Breast epithelium (tissue), 4 donors: Measurements from ENCODE around the gene UBASH3B. TPM values are rescaled to one million over a fixed set of nuclear protein-coding genes. Genes with fewer than 3 reads are reported as not detected.

Source experiments
- DNase-seq, 2 donors: peaks; one replicate each; pipeline ENCODE4 v3.0.0-alpha.2; 2019; ENCODE audit warnings: low spot score in 2 of 2
- H3K27ac ChIP-seq, 2 donors: fragments of 200-600 bp; sonication (generic) in 1 of 2; one replicate each; pipeline ENCODE4 v1.5.1; 2016 to 2019; ENCODE audit warnings: mild to moderate bottlenecking in 1 of 2
- H3K27me3 ChIP-seq, 2 donors: fragments of 200-600 bp; sonication (generic) in 1 of 2; one replicate each; pipeline versions ENCODE4 v1.5.1 to v1.6.0; 2017 to 2019; ENCODE audit warnings: control low read depth in 1 of 2, mild to moderate bottlenecking in 1 of 2
- H3K36me3 ChIP-seq: fragments of 200-600 bp; one replicate; pipeline ENCODE4 v1.5.1; 2019
- H3K4me1 ChIP-seq, 2 donors: fragments of 200-600 bp; sonication (generic); one replicate each; pipeline ENCODE4 v1.5.1; 2016 to 2019; ENCODE audit warnings: control low read depth in 1 of 2
- H3K4me3 ChIP-seq, 3 donors: fragments of 200-600 bp; sonication (generic); 1 replicate in 2 of 3; 2 replicates in 1 of 3; pipeline ENCODE4 v1.5.1; 2016 to 2019; ENCODE audit warnings: mild to moderate bottlenecking in 3 of 3, moderate library complexity in 2 of 3
- H3K9me3 ChIP-seq, 2 donors: fragments of 200-600 bp; sonication (generic) in 1 of 2; one replicate each; pipeline ENCODE4 v1.5.1; 2016 to 2019; ENCODE audit warnings: control low read depth in 1 of 2
- POLR2A ChIP-seq: fragments of 450-650 bp; IDR thresholded peaks from one replicate; pipeline ENCODE4 v1.6.1; 2016; ENCODE audit warnings: antibody characterized with exemption, mild to moderate bottlenecking, moderate library complexity
- POLR2AphosphoS5 ChIP-seq, 3 donors: sonication (generic); formaldehyde crosslinking; IDR thresholded peaks; one replicate each; pipeline ENCODE4 v1.6.1; 2017; ENCODE audit warnings: antibody characterized with exemption in 3 of 3
- intact Hi-C: fragments of 100-400 bp; cut with DNase I; formaldehyde crosslinking; loops from one replicate; pipeline ENCODE4 v1.15.1; 2023; ENCODE audit warnings: low total_unique reads
- total RNA-seq, 3 donors: library from RNA; depleted of rRNA; stranded (reverse); fragments of >200 nt; gene quantifications; one replicate each; pipeline ENCODE4 v1.1.0, GENCODE V29; 2016
- TF ChIP-seq, protein P1 (sequence below), 3 donors: fragments of 450-650 bp; IDR thresholded peaks; one replicate each; pipeline ENCODE4 v1.5.1; 2016 to 2017; ENCODE audit warnings: antibody characterized with exemption in 3 of 3, mild to moderate bottlenecking in 3 of 3, moderate library complexity in 3 of 3

UBASH3B gene
- total RNA-seq, 3 donors from 2014 or later = 4.7 to 6.2 (median 4.8) TPM

DNA sequence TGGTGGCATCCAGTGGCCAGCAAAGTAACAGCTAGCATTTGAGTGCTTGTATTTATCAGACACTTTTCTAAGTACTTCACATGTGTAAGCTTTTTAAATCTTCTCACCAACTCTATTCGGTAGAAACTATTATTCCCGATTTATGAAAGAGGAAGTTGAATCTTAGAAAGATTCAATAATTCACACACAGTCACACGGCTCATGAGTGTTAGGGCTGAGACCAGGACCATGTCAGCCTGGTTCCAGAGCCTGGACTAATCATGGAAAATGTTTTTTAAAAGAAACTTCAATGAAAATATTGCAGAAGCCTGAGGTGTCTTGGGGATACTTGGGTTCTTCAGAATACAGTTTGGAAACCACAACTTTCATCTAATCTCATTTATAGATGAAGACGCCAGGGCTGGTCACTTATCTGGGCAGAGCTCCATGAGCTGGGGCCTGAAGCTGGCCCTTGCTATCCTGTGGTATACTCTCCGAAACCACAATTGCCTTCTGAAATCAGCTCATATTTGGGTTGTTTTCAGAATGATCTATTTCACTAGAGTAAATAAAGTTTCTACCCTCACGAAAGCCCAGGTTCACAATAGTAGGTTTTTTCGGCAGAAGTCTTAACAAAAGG lies 178.4 kb downstream of the UBASH3B start:
- no peak overlapping the region for H3K4me3 ChIP-seq
- no peak for DNase-seq
- no peaks in the 10 kb centered on the region for H3K4me1 ChIP-seq
- H3K36me3 ChIP-seq = no peaks in the 10 kb centered on the region
- H3K27me3 ChIP-seq = no peaks in the 10 kb centered on the region
- no peak overlapping the region for H3K27ac ChIP-seq
- no peak for TF ChIP-seq POLR2A
- TF ChIP-seq, protein P1, sequence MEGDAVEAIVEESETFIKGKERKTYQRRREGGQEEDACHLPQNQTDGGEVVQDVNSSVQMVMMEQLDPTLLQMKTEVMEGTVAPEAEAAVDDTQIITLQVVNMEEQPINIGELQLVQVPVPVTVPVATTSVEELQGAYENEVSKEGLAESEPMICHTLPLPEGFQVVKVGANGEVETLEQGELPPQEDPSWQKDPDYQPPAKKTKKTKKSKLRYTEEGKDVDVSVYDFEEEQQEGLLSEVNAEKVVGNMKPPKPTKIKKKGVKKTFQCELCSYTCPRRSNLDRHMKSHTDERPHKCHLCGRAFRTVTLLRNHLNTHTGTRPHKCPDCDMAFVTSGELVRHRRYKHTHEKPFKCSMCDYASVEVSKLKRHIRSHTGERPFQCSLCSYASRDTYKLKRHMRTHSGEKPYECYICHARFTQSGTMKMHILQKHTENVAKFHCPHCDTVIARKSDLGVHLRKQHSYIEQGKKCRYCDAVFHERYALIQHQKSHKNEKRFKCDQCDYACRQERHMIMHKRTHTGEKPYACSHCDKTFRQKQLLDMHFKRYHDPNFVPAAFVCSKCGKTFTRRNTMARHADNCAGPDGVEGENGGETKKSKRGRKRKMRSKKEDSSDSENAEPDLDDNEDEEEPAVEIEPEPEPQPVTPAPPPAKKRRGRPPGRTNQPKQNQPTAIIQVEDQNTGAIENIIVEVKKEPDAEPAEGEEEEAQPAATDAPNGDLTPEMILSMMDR (IDR thresholded peaks at IDR 0.05) = no peak
- no peak for TF ChIP-seq POLR2AphosphoS5 (IDR thresholded peaks at IDR 0.05)
- intact Hi-C loops = no loop called here
- no peaks in the 10 kb centered on the region for H3K9me3 ChIP-seq

DNA sequence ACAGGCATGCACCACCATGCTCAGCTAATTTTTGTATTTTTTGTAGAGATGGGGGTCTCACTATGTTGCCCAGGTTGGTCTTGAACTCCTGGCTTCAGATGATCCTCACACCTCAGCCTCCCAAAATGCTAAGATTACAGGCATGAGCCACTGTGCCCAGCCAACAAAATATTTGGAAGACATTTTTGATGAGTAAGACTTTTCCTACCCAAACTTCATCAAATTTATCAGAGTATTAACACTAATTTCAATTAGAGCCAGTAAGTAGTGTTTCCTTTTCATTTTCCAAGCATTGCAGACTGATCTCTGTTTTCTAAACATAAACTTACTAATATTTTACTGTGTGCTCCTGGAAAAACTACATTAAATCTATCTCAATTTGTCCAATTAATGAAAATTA lies 181.4 kb downstream of the UBASH3B start:
- no peak overlapping the region for H3K4me3 ChIP-seq

DNA sequence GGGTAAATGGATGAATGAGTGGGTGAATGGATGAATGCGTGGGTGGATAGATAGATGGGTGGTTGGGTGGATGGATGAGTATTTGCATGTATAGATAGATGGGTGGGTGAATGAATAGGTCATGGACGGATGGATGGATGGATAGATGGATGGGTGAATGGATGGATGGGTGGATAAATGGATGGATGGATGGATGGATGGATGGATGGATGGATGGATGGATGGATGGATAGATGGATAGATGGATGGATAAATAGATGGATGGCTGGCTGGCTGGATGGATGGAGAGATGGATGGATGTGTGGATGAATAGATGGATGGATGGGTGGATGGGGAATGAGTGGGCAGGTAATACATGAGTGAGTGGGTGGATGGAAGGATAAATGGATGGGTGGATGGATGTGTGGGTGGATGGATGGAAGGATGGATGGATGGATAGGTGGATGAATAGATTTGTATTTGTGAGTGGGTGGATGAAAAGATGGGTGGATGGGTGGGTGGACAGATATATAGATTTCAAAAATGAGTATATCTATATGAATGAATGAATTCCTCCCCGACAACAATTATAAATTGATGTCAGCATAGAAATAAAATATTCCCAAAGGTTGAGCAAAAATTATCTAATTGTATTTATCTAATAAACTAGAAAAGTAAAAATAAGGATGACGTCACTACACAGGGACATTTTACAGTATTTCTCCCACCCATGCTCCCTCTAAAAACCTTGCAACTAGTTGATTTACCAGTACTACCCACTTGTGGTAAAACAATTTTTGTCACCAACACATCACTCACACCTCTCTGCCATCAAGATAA lies 182.2 kb downstream of the UBASH3B start:
- H3K9me3 ChIP-seq = no peaks in the 10 kb centered on the region
- no peaks in the 10 kb centered on the region for H3K4me1 ChIP-seq
- H3K4me3 ChIP-seq = no peak overlapping the region
- H3K36me3 ChIP-seq = no peaks in the 10 kb centered on the region
- H3K27ac ChIP-seq = no peak overlapping the region
- DNase-seq = no peak
- no peaks in the 10 kb centered on the region for H3K27me3 ChIP-seq
- TF ChIP-seq POLR2A (no peak), POLR2AphosphoS5 (IDR thresholded peaks at IDR 0.05) (no peak)
- TF ChIP-seq, protein P1 (IDR thresholded peaks at IDR 0.05) = no peak
- intact Hi-C loops = no loop called here

More for the DNA sequence above, 181.4 kb downstream of the UBASH3B start:
- no peaks in the 10 kb centered on the region for H3K4me1 ChIP-seq
- no peaks in the 10 kb centered on the region for H3K27me3 ChIP-seq
- TF ChIP-seq POLR2AphosphoS5 (IDR thresholded peaks at IDR 0.05) (no peak), POLR2A (no peak)
- TF ChIP-seq, protein P1 (IDR thresholded peaks at IDR 0.05) = no peak
- intact Hi-C loops = no loop called here
- no peak overlapping the region for H3K27ac ChIP-seq
- no peaks in the 10 kb centered on the region for H3K9me3 ChIP-seq
- no peaks in the 10 kb centered on the region for H3K36me3 ChIP-seq
- no peak for DNase-seq

DNA sequence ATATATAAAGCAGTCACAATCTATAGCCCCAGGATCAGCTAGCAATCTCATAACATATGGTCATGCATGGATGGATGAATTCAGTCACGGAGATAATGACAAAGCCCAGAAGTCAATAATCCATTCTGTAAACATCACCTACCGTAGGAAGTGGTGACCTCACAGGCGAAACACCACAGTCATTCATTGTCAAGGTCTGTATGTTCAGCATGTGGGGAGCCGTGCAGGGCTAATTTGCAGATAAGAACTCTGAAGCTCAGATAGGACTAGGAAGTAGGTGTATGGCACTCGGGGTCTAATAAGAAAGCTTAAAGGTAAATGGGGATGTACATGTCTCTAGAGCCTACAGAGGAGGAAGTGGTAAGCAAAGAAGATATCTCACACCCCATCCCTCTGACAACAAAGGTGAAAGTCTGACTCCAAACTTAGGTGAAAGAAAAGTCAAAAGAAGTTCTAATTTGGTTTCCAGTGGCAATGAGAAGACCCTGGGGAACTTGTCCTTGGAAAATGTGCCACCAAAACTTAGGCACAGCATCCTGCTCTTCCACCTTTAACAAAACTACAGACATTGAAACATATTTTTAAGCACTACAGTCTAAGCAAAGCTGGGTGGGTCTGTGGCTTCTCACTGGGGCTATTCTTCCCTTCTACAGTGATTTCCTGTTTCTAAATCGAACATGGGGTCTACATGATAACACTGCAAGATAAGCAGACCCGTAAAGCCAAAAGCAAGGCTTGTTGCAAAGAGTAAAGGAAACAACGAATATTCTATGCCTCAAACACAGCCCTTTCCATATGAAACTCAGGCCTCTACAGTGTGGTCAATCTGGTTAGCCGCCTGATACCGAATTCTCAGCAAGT lies 188.0 kb downstream of the UBASH3B start:
- intact Hi-C loops = no loop called here
- no peak for DNase-seq
- H3K4me3 ChIP-seq = no peak overlapping the region
- H3K36me3 ChIP-seq = no peaks in the 10 kb centered on the region
- H3K9me3 ChIP-seq = no peaks in the 10 kb centered on the region
- no peak for TF ChIP-seq POLR2A
- TF ChIP-seq POLR2AphosphoS5 (IDR thresholded peaks at IDR 0.05) = no peak
- TF ChIP-seq, protein P1 (IDR thresholded peaks at IDR 0.05) = no peak
- no peaks in the 10 kb centered on the region for H3K27me3 ChIP-seq
- no peak overlapping the region for H3K27ac ChIP-seq
- H3K4me1 ChIP-seq = no peaks in the 10 kb centered on the region
